Stomach (tissue), 4 donors: ENCODE results near the gene EXT2.

Experiments
- EP300 ChIP-seq: sonication (generic); formaldehyde crosslinking; IDR thresholded peaks from one replicate; pipeline ENCODE4 v1.6.1; 2017; ENCODE audit warnings: antibody characterized with exemption
- POLR2A ChIP-seq, 4 donors: fragments of 450-650 bp; IDR thresholded peaks; one replicate each; pipeline ENCODE4 v1.6.1; 2016; ENCODE audit warnings: antibody characterized with exemption in 4 of 4, control low read depth in 2 of 4, mild to moderate bottlenecking in 1 of 4, moderate library complexity in 1 of 4
- POLR2AphosphoS5 ChIP-seq, 3 donors: sonication (generic); formaldehyde crosslinking; IDR thresholded peaks; one replicate each; pipeline ENCODE4 v1.6.1; 2016; ENCODE audit warnings: antibody characterized with exemption in 3 of 3
- TF ChIP-seq, protein P1 (sequence below), 7 experiments: fragments of 450-650 bp in 4 of 7; fragments of 200-600 bp in 3 of 7; sonication (generic) in 3 of 7; IDR thresholded peaks; one replicate each; pipeline ENCODE4 v1.5.1; 2016 to 2019; ENCODE audit warnings: antibody characterized with exemption in 7 of 7, control low read depth in 2 of 7, mild to moderate bottlenecking in 1 of 7

DNA sequence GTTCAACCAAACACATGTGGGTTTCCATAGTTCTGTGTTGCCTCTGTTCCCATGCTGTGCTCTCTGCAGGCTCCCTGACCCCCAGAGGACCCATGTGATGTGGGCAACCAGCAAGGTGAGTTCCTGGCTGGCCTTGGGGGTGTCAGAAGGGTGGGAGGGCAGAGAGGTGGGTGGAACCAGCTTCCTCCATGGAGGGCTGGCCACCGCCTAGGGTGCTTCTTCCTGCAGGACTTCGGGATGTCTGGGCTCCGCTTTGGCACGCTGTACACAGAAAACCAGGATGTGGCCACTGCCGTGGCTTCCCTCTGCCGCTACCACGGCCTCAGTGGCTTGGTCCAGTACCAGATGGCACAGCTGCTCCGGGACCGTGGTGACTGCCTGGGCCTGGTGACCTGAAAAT, 14.5 kb upstream of the EXT2 start:
- TF ChIP-seq, protein P1, sequence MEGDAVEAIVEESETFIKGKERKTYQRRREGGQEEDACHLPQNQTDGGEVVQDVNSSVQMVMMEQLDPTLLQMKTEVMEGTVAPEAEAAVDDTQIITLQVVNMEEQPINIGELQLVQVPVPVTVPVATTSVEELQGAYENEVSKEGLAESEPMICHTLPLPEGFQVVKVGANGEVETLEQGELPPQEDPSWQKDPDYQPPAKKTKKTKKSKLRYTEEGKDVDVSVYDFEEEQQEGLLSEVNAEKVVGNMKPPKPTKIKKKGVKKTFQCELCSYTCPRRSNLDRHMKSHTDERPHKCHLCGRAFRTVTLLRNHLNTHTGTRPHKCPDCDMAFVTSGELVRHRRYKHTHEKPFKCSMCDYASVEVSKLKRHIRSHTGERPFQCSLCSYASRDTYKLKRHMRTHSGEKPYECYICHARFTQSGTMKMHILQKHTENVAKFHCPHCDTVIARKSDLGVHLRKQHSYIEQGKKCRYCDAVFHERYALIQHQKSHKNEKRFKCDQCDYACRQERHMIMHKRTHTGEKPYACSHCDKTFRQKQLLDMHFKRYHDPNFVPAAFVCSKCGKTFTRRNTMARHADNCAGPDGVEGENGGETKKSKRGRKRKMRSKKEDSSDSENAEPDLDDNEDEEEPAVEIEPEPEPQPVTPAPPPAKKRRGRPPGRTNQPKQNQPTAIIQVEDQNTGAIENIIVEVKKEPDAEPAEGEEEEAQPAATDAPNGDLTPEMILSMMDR (IDR thresholded peaks at IDR 0.05): no peak
- no peak for TF ChIP-seq POLR2AphosphoS5 (IDR thresholded peaks at IDR 0.05)
- no peak for TF ChIP-seq POLR2A (IDR thresholded peaks at IDR 0.05)
- TF ChIP-seq EP300: no peak
